ENCODE data around the gene PPA1. TPM values are rescaled to one million over a fixed set of nuclear protein-coding genes. Genes with fewer than 3 reads are reported as not detected.

PPA1 gene
- total RNA-seq, 4 donors from 2014 or later = 111 to 437 (median 133) TPM

DNA sequence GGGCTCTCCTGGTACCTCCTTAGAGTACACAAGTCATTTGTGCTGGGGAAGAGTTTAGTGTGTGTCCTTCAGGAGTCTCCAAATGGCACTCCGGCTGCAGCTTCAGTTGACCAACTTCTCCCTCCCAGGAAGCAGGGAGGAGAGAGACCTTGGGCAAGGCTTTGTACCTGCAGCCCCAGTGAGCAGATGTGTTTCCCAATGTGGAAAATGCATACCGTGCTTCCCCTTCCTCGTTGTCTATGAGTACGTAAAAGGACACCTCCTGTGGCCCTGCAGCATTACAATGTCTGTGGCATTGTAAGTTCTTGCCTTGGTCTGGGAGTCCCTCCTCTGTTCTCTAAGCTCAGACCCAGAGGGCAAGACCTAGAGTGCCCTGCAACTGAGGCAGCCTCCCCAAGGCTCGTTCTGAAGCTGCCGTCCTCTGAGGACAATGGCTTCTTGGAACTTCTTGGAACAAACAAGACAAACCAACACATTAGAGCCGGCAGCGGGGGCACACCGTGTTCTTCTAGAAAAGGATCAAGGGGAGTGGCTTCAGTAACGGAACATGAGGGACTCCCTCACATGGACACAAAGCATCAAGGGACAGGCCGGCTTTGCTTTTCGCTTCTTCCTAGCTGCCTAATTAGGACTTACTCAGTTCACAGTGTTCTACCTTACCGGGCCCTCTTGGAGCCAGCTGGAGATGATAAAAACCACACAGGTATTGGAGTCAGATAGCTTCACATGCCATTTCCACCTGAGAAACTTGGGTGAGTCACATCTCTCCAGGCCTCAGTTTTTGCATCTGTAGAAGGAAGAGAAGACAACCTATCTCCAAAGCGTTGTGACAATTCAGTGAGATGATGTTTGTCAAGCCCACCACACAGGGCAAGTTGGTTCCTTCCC, 20.9 kb upstream of the PPA1 start:
- TF ChIP-seq, protein P1, sequence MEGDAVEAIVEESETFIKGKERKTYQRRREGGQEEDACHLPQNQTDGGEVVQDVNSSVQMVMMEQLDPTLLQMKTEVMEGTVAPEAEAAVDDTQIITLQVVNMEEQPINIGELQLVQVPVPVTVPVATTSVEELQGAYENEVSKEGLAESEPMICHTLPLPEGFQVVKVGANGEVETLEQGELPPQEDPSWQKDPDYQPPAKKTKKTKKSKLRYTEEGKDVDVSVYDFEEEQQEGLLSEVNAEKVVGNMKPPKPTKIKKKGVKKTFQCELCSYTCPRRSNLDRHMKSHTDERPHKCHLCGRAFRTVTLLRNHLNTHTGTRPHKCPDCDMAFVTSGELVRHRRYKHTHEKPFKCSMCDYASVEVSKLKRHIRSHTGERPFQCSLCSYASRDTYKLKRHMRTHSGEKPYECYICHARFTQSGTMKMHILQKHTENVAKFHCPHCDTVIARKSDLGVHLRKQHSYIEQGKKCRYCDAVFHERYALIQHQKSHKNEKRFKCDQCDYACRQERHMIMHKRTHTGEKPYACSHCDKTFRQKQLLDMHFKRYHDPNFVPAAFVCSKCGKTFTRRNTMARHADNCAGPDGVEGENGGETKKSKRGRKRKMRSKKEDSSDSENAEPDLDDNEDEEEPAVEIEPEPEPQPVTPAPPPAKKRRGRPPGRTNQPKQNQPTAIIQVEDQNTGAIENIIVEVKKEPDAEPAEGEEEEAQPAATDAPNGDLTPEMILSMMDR (IDR thresholded peaks at IDR 0.05; ENCODE audit: low read depth) = no peak

DNA sequence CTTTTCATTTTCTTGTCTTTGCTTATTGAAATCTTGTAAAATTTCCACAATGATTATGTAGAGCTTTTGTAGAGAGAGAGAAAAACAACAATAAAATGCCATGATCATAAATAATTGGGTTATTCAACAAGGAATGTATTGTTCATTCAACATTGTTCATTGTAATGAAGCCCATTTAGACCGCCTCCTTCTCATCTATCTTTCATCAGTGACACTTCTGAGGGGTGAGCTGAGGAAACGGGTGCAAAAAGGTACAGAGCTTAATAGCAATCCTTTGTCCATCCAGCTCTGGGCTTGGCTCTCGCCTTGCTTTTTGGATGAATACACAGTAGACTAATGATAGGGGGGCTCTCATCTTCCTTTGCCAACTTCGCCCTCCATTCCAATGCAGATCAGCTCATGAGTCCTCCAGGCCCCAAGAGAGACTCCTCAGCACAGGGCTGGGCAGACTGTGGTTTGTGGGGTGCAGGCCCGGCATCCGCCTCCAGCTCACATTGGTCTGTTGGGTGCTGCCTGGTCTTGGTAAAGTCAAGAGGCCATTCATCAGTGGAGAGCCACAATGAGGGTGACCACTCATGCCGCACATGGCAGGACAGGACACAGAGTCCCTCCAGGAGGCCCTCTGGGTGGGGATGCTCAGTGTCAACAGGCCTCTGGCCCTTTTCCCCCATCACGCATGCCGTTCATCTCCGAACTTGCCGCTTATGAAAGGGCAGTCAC, 17.9 kb upstream of the PPA1 start:
- TF ChIP-seq, protein P1 (IDR thresholded peaks at IDR 0.05; ENCODE audit: low read depth) = no peak

DNA sequence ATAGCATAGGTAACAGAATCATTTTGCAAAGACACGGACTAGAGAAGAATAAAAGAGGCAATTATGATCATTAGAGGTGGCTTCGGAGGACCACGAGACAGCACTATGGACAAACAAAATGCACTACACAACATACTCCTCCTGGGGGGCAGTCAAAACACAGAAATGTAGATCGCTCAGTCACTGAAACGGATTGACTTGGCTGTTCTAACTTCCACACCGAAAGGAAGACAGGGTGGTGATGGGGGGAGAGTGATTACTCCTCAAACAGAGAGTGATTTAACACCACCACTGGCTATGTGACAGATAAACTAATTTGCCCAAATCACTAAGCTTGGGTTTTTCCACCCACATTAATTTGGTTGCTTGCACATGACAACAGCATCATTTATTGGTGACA, 14.1 kb upstream of the PPA1 start:
- TF ChIP-seq, protein P1 (IDR thresholded peaks at IDR 0.05; ENCODE audit: low read depth) = no peak

DNA sequence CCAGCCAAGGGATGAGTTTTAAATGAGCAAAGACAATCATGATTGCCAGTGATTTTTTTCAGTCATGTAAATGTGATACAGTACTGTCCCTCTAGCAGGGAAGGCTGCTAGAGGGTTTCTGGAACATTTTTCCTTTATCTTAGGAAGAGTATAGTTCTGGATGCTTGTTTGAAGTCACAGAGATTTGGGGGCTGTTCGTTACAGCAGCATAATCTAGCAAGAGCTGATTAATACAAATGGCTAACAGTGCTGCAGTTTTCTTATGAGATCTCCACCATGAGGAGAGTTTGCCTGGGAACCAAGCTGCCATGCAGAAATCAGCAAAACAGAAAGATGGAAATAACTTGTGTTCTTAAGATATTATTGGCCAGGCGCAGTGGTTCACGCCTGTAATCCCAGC, 7.9 kb upstream of the PPA1 start:
- TF ChIP-seq, protein P1 (IDR thresholded peaks at IDR 0.05; ENCODE audit: low read depth) = no peak

DNA sequence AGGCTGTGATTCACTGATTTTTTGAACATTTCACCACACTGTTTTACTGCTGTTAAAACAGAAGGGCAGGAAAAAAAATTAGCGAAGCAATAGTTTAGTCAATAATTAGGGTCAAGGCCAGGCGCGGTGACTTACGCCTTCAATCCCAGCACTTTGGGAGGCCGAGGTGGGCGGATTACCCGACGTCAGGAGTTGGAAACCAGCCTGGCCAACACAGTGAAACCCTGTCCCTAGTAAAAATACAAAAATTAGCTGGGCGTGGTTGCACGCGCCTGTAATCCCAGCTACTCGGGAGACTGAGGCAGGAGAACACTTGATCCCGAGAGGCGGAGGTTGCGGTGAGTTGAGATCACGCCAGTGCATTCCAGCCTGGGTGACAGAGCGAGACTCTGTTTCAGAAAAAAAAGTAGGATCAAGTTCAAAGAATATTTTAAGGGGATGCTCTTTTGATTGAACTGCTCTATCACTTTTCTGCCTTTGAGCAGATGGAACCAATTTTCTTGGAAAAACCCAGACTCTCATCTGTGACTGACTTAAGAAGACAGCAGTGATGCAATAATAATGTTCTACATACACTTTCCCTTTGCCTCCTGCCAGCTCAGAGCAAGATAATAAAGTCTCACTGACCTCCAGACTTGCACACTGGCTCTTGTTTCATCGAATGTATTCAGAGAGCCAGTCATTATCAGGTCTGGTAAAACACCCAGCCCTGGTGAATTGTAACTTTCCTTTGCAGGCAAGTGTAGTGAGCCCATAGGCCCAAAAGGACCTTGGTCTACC, 1.6 kb upstream of the PPA1 start:
- TF ChIP-seq, protein P1 (IDR thresholded peaks at IDR 0.05; ENCODE audit: low read depth) = no peak

DNA sequence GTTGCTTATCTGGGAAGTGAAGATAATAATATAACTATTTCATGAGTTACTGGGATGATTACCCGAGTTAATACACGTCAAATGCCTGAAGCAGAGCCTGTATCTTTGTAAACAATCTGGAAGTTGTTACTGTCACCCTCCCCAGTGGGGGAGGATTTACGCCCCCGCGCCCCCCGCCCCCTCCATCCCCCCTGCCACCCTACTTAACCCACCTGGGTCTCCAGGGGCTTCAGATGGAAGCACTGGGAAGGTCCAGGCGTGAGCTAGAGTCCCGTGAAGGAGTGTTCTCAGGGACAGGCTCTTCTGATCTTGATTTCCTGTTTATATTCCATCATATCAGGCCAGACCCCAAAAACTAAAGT, 691 bp upstream of the PPA1 start:
- TF ChIP-seq, protein P1 (IDR thresholded peaks at IDR 0.05; ENCODE audit: low read depth) = no peak

DNA sequence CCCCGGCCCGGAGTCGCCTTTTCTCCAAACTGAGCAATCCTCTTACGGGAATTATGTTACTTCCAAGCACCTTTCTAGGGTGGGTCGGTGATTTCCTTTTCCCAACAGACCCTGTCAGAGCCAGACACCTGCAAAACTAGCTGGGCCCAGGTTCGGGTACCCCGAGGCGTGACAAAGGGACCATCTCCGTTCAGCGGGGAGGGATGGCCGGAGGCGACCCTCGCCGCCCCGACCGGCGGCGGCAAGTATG, 445 bp downstream of the PPA1 start:
- TF ChIP-seq, protein P1 (IDR thresholded peaks at IDR 0.05; ENCODE audit: low read depth) = no peak
